HG02623 (cell line): ENCODE data around the gene SNTG2.

Experiments used
- ATAC-seq: cut with Tn5 transposase; IDR thresholded peaks from one replicate; pipeline ENCODE4 v1.9.1; 2021; ENCODE audit warnings: moderate library complexity; ENCODE audit not compliant: unreplicated experiment

Gene SNTG2

GRCh38 chr2:1306687-1307516, 356.3 kb downstream of the SNTG2 start:
- no peak for ATAC-seq

DNA sequence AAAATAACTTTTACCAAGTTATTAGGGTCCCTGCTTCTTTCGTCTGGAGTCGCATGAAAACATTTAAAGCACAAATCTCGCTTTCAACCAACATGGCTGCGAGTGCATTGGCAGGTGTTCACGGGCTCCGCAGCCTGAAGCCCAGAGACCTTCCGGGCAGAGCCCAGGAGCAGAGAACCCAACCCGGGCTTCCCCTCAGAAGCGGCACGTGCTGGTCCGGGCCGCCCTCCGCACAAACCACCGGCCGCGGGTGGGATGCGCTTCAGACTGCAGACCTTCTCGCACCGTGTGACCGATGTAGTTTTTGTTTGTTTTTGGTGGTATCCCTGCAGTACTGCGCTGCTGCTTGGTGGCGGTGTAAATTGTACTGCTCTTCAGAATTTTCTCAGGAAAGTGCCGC, 357.0 kb downstream of the SNTG2 start:
- no peak for ATAC-seq

DNA sequence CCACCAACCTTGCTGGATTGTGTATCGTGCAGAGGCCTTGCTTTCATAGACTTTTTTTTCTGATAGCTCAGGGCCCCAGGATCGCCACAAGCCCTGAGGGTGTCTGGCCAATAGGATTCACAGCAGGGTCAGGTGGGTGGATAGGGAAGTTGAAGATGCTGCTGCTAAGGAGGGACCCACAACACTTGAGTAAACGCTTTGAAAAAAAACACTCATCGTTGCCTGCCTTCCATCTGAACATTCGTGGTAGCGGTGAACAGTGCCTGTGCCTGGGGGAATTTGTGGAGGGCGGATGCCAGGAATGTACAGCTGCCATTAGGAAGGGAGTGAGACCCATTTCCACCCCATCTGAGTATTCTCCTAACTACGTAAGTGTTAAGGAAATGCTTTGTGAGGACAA, 358.0 kb downstream of the SNTG2 start:
- ATAC-seq: no peak

GRCh38 chr2:1309507-1309906, 358.9 kb downstream of the SNTG2 start:
- ATAC-seq: no peak

DNA sequence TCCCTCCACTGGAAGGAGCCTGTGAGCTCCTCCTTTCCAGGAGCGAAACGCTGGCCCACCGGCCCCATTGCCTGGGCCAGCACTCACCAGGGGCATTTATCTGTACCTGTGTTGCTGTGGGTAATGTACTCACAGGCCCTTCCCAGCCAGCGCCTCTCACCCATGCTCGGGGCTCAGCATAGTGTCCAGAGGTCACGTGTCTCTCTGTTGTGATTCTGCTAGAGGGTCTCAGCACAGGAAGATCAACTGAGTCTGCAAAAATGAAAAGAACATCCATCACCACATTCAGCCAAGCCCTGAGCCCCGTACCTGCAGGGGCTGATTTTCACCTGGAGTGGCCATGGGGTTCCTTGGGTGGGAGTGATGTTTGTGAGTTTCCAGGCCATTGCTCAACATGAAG, 359.6 kb downstream of the SNTG2 start:
- no peak for ATAC-seq

GRCh38 chr2:1310866-1311265, 360.2 kb downstream of the SNTG2 start:
- no peak for ATAC-seq

DNA sequence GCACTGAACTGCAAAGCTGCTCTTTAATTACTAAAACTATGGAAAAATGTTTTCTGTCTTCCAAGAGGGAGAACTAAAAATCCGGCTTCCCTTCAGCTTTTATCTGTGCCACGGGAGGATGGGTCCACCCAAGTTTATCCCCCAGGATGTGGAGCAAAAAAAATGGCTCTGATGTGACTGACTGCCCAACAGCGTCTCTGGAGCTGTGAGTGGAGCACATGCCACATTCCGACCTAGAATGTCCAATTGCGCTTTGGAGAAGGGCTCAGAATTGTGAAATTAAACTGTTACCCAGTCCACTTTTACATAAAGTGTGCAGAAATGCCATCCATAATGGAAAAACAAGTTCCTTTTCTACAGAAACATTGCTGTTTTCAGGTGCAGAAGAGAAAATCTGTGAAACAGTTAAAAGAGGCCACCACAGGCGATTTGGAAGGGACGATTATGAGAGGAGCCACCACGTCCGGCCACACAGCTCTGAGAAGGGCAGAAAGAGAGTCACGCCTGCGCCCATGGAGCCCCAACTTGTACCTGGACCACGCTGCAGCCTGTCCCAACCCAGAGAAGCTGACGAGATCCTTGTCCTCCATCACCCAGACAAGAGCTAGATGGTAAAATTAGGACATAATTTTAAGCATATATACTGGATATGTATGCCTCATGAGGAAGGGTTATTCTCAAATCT, 362.7 kb downstream of the SNTG2 start:
- ATAC-seq: no peak

GRCh38 chr2:1314254-1314653, 363.6 kb downstream of the SNTG2 start:
- no peak for ATAC-seq

DNA sequence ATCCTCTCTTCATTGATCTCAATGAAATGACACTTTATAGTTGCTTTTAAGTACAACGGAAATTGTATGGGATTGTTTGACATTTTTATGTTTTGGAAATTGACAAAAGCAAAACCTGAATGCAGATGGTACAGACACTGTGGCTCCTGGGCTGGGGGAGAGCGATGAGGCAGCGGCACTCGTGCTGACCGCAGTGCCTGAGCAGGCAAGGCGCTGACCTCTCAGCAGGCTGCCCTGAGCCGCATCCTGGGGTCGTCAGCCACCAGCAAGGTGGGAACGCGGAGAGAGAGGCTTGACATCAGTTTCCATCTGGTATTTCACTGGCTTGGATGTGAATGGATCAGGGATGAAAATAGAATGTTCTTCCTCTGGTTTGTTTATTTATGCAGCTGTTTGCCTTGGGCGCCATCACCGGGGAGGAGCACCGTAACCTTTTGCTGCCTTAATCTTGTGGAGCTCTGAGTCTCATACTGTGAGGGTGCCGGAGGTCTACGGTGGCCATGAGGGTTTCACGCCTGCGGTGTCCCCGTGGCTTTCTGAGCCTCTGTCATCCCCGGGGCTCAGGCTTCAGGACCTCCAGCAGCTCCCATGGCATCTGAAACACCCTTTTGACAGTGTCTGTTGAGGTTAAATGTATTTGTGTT, 367.8 kb downstream of the SNTG2 start:
- no peak for ATAC-seq

DNA sequence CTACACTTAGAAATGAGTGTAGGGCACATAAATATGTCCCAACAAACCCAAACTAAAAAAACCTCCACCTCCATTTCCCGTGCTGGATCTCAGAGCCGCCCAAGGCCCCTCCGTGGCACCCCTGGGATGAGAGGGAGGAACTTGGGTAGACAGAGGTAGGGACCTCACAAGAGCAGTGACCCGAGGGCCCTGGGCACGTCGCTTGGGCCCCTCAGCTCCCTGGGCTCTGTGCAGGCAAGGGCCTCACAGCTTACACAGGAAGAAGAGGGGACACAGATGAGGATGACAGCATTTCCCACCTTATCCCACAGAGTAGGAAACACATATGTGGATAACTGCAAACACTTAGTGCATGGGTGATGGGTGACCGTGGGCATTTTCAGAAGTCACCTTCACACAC, 368.7 kb downstream of the SNTG2 start:
- ATAC-seq: no peak

- no peak for ATAC-seq
Measured at GRCh38 chr2:1321321-1321720, 370.7 kb downstream of the SNTG2 start.

- ATAC-seq: no peak
Measured at GRCh38 chr2:1324884-1325283, 374.2 kb downstream of the SNTG2 start.

DNA sequence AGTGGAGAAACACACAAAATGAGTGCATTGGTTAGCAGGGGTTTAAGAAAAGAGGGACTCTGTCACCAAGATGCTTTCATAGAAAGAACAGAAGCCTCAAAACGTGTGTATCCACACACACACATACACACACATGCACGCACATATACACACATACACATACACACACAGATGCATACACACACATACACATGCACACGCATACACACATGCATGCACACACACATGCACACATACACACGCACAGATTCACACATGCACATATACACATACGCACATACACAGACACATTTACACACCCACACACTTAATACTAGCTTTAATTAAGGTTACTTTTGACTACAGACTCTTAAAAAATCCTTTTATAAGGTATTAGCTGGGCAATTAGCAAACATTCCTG, 378.0 kb downstream of the SNTG2 start:
- ATAC-seq: no peak

GRCh38 chr2:1339388-1340140, 388.9 kb downstream of the SNTG2 start:
- ATAC-seq: no peak

- no peak for ATAC-seq
Measured at GRCh38 chr2:1340141-1340512, 389.5 kb downstream of the SNTG2 start.

DNA sequence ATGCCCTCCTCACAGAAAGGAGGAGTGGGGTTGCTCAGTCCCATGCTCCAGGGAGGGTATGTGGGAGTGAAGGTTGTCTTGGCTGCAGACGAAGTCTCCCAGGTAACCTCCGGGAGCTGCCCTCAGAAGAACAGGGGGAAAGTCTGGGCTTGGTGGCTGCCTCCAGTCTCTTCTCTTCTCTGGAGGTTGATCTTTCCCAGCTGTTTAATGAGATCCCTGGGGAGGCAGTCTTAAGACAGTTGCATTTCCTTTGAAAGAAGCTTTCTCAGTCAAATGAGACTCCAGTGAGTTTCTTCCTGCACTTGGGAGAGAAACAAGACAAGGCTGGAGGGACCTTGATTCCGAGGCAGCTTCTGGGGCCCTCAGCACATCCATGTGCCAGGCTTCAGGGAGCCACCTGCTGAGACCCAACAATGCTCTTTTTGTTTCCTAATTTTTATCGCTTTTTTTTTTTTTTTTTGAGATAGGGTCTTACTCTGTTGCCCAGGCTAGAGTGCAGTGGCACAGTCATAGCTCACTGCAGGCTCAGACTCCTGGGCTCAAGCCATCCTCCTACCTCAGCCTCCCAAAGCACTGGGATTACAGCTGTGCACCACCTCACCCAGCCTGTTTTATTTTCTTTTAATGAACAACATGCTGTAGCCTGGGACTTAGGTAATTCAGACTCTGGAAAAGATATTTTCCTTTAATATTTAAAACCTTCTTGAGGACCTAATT, 390.9 kb downstream of the SNTG2 start:
- ATAC-seq: no peak

DNA sequence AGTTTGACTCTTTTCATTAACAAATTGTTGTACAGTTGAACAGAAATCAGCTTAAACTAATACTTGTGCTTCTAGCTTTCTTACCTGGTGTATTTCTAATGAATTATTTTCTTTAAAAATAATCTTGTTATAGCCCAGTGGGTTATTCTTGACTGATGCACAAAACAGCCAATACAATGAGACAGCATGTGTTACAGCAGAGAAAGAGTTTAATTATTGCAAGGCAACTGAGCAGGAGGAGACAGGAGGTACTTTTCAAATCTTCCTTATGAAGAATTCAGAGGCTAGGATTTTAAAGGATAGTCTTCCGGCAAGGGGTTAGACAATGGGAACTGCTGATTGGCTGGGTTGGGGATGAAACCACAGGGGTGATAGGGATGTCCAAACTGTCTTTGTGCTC, 398.1 kb downstream of the SNTG2 start:
- ATAC-seq: no peak

DNA sequence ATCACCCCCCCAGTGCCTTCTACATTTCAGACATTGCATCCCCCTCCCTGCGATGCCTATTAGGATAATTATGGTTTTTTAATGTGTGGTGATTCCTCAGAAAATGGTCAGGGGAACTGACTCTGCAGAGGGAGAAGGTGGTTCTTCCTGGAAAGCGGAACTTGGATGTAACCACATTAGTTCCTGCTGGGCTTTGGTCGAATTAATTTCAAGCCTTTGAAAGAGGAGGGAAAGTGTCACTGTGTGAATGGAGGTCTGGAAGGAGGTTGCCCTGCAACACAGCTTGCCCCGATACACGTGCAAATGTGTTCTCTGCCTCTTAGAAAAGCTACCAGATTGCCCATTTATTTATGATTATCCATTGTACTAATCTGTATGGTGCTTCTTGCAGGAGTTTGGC, 399.5 kb downstream of the SNTG2 start:
- ATAC-seq: no peak

DNA sequence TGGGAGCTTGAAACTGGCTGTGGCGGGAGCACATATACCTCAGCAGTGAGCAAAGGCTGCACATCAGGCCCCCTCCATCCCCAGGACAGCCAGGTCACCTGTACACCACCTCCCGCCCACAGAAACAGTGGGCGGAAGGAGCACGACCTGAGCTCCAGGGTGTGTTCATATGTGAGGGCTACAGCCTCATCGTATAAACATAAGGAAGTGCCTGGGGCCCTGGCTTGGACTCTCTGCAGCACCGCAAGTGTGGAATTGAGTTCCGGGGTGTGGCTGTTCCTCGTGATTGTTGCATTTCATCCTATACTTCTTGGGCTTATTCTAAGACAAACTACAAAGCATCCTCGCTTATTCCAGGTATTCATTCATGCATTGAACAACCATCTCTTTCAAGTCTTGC, 402.5 kb downstream of the SNTG2 start:
- ATAC-seq: no peak

- no peak for ATAC-seq
Measured at GRCh38 chr2:1353543-1353942, 402.9 kb downstream of the SNTG2 start.

DNA sequence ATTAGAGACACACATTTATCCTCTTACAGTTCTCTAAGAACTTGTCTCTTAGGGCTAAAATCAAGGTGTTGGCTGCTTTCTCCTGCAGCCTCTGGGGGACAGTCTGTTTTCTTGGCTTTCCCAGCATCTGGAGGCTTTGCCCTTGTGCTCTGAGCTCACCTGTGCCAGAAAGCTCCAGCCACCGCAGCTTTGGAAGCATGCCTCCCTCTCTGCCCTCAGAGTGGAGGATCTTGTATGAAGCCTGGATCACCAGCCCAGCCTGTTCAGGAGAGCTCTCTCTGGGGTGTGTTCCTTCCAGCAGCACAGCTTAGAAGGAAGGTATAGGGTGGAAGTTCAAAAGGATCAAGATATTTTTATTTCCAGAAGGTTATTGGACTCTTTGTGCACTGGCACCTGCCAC, 409.5 kb downstream of the SNTG2 start:
- no peak for ATAC-seq
